Erythroblast (primary cell): ENCODE measurements around the gene BIRC6.

Experiments
- GATA1 ChIP-seq: IDR thresholded peaks from 2 replicates; pipeline ENCODE4 v1.6.1; 2011; ENCODE audit warnings: low read depth, mild to moderate bottlenecking, control low read depth, low read length, moderate library complexity
- POLR2A ChIP-seq: IDR thresholded peaks from 2 replicates; pipeline ENCODE4 v1.6.1; 2011; ENCODE audit warnings: mild to moderate bottlenecking, low read length

- TF ChIP-seq POLR2A (no peak), GATA1 (no peak)
Measured at GRCh38 chr2:32572030-32572429, 215.2 kb downstream of the BIRC6 start.
